ENCODE results near the gene NUPR2.

- TF ChIP-seq CTCF (IDR thresholded peaks at IDR 0.05): no peak
- TF ChIP-seq POLR2A (IDR thresholded peaks at IDR 0.05): no peak
- no peak for TF ChIP-seq POLR2AphosphoS5 (IDR thresholded peaks at IDR 0.05; ENCODE audit: insufficient read depth in 1 of 2, low read depth in 1 of 2)
Measured at GRCh38 chr7:56125831-56126230, 9.6 kb upstream of the NUPR2 start.
